WTC11 (cell line): ENCODE results near the gene PGAM1.

Experiments used
- CTCF ChIP-seq: fragments of 200-600 bp; IDR thresholded peaks from 2 replicates; pipeline ENCODE4 v1.8.0; 2022; ENCODE audit warnings: antibody characterized with exemption
- ELF4 ChIP-seq: sonication (generic); formaldehyde crosslinking; IDR thresholded peaks from 2 replicates; pipeline ENCODE4 v1.8.1; 2022; ENCODE audit warnings: low read depth, mild to moderate bottlenecking, moderate library complexity, missing genetic modification reagents
- IRF2 ChIP-seq: sonication (generic); formaldehyde crosslinking; IDR thresholded peaks from 2 replicates; pipeline ENCODE4 v1.8.0; 2022; ENCODE audit warnings: low read depth, missing genetic modification reagents, borderline replicate concordance
- JUN ChIP-seq: sonication (generic); formaldehyde crosslinking; IDR thresholded peaks from 2 replicates; pipeline ENCODE4 v1.8.0; 2023; ENCODE audit warnings: mild to moderate bottlenecking, missing genetic modification reagents
- KAT7 ChIP-seq: sonication (generic); formaldehyde crosslinking; IDR thresholded peaks from 2 replicates; pipeline ENCODE4 v1.8.1; 2023; ENCODE audit warnings: missing genetic modification reagents, mild to moderate bottlenecking, borderline replicate concordance
- NR2C2 ChIP-seq: sonication (generic); formaldehyde crosslinking; IDR thresholded peaks from 2 replicates; pipeline ENCODE4 v1.8.0; 2022; ENCODE audit warnings: mild to moderate bottlenecking, missing genetic modification reagents
- NR3C1 ChIP-seq: sonication (generic); formaldehyde crosslinking; conservative IDR thresholded peaks from 2 replicates; pipeline ENCODE4 v1.8.1; 2023; ENCODE audit warnings: low read depth, mild to moderate bottlenecking, missing genetic modification reagents
- PRDM15 ChIP-seq: sonication (generic); formaldehyde crosslinking; IDR thresholded peaks from 2 replicates; pipeline ENCODE4 v1.8.0; 2022; ENCODE audit warnings: missing genetic modification reagents
- ZNF138 ChIP-seq: sonication (generic); formaldehyde crosslinking; conservative IDR thresholded peaks from 2 replicates; pipeline ENCODE4 v1.8.1; 2022; ENCODE audit warnings: mild to moderate bottlenecking, moderate library complexity, missing genetic modification reagents
- ZNF423 ChIP-seq: fragments of 250-450 bp; sonication (Bioruptor Pico); IDR thresholded peaks from 2 replicates; pipeline ENCODE4 v2.1.2; 2022; ENCODE audit warnings: mild to moderate bottlenecking, moderate library complexity

- TF ChIP-seq CTCF (no peak), IRF2 (CRISPR knock-in tag) (no peak), ZNF423 (no peak), NR3C1 (no peak), NR2C2 (CRISPR knock-in tag) (no peak), KAT7 (CRISPR knock-in tag) (no peak), PRDM15 (CRISPR knock-in tag) (no peak), JUN (no peak), ELF4 (CRISPR knock-in tag) (no peak), ZNF138 (no peak)
Observed at GRCh38 chr10:97434557-97434956, 8.6 kb downstream of the PGAM1 start.
